Dermis blood vessel endothelial cell (primary cell): ENCODE data around the gene GALNT1. TPM values are rescaled to one million over a fixed set of nuclear protein-coding genes. Genes with fewer than 3 reads are reported as not detected.
A peak's percentile ranks its signal among the peaks of the same experiment; 100 is the strongest.

Experiments
- DNase-seq: peaks from one replicate; pipeline ENCODE4 v3.0.0; 2010
- total RNA-seq: library from RNA; depleted of rRNA; stranded (reverse); fragments of >200 nt; gene quantifications from 2 replicates; pipeline ENCODE4 v1.2.3, GENCODE V29; 2014

The GALNT1 gene
- total RNA-seq, 1 donor from 2014 or later: 317 TPM

DNA sequence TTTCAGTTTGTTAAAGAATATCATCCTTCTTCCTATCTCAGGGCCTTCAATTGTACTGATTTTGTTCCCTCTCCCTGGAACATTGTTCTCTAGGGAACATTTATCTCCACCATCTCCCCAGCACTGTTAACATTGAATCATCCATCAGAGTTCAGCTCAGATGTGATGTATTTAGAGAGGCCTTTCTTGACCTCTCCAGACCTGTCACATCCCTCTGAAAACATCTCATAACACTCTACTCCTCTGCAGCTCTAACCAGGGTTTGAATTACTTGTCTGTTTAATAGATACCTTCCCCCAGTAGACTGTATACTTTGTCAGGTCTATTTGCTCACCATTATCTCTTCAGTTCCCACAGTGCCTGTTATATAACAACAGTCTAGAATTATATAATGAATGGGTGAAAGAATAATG, 98.6 kb downstream of the GALNT1 start:
- no peak for DNase-seq

DNA sequence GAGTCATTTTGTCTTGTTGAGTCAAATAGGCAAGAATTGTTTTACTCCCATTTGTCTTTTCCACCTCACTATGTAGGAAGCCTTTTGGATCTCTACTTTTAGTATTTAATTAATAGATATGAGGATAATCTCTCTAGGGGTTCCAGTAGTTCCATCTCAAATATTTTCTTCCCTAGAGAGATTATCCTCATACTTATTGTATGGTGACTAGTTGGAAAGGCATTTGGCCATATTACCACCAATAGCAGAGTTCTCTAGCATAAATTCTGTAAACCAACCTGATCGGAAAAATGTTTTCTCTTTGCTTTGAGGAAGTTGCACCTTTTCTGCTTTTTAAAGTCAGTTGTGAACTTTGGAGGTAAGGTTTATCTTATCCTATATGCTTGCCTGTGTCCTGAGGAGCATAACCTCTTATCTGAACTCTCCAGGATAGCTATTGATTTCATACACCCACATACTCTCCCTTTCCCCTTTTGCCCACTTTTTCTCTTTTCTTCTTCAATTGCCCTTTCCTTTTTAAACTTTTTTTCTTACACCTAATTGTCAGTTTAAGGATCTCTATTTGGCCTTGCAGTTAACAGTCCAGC, 100.8 kb downstream of the GALNT1 start:
- no peak for DNase-seq

DNA sequence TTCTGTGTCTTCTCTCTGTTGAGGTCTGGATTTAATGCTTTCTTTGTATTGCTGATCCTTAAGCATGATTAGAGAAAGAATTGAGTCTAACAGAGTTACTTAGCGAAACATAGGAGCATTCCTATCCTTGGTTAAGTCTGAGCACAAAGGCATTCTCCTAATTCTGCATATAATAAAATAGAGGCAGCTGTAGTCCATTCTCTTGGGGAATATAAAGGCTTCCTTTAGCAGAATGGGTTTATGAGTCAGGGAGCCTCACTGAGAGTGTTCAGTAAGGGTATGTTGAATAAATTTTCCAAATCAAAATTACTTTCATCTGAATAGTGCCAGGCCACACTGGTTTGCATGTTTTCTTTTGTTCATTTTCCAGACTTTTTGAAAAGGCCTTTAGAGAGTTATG, 101.5 kb downstream of the GALNT1 start:
- DNase-seq: peak; percentile 28

DNA sequence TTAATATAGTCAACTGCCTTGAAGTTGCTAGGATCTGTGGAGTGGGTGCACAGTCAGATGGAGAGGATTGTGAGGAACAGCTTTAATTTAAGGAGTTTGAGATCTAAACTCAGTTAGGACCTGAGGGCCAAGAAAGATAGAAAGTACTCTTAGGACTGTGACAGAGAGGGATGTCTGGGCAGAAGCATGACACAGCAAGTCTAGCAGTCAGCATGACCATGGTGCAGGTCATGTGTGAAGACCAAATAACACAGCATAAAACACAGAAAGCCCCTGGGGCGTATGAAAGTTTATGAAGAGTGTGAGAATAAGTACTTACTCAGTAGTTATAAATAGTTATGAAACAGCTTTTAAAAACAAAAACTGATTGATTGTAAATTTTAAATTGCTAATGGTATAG, 107.2 kb downstream of the GALNT1 start:
- DNase-seq: no peak

DNA sequence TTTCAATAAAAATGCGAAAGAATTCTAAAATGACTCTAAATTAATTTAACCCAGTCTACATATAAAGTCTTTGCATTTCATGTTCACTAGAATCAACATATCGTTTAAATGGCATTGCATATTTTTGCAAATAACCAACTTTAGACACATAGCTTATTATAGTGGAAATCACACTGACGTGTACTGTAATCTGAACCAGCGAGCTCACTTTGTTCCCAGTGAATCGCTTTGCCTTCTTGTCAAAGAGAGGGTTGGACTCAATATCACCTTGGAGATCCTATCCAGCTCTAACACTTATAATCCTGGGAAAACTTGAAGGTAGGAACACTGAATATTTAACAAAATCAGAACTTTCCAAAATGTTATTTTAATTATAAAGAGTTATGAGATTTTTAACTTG, 108.2 kb downstream of the GALNT1 start:
- DNase-seq: no peak

DNA sequence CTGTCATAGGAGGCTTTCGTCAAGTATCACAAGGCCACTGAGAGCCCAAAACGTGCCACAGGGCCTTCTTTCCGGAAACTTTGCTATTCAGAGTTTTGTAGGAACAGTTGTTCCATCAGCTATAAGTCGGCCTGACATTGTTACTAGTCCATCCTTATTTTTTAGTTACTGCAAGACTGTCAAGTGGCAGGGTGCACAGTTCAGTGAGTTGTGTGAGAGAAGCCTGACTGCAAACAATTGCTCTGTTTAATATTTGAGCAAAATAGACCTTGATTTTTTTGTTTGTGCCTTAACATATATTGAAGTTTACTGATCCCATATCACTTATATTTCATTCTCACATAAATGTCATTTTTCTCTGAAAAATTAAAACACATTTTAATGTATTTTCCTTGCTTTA, 110.1 kb downstream of the GALNT1 start:
- no peak for DNase-seq

DNA sequence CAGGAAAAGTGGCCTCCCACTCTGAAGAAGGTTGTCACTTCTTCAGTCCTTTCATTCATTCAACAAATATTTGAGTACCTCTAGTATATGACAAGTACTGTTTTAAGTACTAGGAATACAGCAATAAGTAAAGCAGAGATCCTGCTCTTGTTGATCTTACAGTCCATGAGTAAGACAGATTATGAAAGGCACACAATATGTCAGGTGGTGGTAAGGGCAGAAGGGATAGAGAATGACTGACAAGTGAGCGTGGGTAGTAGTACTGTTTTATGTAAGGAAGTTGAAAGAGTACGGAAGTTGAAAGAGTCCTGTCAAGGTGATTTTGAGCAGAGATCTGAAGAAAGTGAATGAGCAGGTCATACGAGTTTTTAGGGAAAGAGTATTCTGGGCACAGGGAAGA, 111.3 kb downstream of the GALNT1 start:
- no peak for DNase-seq

DNA sequence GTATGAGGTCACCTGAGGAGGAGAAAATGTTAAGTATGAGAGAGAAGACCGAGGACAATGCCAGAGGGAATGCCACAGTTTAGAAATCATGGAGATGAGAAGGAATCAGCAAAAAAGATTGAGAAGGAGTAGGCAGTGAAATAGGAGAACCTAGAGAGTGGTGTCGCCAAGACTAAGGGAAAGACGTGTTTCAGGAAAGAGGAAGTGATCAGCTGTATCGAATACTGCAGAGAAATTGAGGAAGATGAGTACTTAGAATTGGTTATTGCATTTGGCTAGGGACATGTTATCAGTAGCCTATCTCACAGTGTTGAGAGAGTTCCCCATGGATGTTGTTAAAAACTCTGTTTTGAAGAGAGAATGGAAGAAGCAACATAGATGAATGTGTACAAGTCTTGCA, 112.3 kb downstream of the GALNT1 start:
- DNase-seq: no peak

DNA sequence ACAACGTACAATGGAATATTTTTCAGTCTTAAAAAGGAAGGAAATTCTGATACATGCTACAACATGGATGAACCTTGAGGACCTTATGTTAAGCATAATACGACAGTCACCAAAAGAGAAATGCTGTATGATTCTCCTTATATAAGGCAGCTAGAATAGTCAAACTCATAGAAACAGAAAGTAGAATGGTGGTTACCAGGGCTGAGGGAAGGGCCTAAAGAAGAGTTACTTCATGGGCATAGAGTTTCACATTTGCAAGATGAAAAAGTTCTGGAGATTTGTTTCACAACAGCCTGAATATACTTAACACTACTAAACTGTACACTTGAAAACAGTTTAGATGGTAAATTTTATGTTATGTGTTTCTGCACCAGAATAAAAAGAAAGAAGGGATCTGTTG, 113.3 kb downstream of the GALNT1 start:
- DNase-seq: no peak

DNA sequence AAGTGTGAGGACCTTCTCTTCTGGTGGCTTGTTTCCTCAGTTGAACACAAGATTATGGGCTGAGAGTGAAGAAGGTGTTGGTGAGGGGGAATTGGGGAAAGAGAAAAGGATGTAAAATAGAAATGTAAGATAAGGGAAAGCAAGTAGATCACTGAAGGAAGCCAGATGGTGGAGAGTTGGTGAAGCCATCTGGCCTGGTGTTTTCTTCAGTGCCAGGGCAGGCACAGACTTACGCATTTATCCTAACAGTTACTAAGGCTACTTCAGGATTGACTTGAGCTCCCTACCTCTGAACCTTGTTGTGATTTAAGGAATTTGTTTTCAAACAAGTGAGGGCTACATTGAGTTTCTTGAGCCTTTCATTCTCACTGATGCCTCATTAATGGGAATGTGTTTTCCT, 113.8 kb downstream of the GALNT1 start:
- DNase-seq: no peak

DNA sequence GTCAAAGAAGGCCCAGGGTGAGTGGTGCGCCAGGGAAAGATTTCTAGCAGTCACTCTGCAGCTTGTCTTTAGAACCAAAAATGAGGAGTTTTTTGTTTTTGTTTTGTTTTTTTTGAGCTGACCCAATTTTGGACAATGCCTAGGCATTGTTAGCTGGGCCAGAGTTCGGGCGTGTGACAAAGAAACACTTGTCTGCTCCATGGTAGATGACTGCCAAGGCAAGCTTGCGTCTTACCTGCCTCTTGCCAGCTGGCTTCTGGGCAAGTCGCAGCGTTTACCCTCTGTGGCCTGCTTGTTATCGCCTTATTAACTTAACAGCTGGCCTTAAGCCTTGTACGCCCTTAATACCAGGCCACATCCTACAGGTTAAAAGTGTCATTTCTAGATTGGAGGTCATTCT, 114.3 kb downstream of the GALNT1 start:
- no peak for DNase-seq

DNA sequence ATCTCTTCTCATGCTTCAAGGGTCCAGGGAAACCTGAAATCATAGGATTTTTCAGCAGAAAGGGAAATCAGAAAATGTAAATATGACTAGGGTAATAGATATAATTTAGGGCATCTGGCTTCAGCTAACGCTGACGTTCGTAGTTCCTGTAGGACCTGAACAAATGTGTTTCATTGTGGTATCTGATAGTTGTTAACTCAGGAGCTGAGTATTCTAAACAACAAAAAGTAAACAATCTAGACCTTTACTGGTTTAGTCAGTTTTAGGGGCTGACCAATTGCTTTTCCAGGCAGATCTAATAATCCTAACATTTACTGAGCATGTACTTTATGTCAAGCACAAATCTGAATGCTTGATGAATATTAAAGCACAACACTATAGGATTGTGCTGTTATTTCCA, 114.8 kb downstream of the GALNT1 start:
- DNase-seq: no peak

DNA sequence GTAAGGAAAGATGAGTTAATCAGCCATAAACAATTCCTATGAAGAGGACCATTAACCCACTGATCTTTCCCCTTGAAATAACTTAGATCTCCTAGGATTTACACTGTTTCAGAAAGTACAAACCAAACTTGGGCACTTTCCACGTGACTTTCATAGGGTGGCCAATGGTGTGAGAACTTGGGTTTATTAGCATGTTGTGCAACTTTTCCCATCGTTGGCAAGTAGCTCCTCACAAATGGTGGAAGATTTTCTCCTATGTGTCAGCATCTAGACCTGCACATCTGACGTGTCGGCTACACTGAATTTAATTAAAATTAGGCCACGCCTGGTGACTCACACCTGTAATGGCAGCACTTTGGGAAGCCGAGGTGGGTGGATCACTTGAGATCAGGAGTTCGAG, 116.3 kb downstream of the GALNT1 start:
- no peak for DNase-seq

DNA sequence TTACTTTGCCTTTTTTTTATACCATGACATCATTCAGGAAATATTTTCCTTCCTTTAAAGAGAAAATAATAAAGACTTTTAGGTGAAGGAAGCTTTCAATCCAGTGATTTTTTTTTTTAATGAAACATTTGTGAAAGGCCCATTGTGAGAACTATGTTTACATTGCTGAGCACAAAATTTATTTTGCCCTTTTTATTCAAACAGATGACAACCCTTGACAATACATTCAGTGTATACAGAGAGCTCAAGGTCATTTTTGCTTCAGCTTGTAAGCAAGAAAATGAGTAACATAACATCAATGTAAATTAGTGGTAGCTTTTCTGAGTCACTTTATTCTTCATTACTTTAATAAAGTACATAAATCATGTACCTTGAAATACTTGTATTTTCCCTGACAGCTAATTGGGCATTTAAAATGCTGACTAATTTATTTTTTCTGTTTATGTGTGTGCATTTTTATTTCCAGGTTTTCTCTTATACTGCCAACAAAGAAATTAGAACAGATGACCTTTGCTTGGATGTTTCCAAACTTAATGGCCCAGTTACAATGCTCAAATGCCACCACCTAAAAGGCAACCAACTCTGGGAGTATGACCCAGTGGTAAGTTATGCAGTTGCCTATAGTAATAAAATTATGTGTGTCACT, 121.6 kb downstream of the GALNT1 start:
- peak; percentile 71 for DNase-seq

DNA sequence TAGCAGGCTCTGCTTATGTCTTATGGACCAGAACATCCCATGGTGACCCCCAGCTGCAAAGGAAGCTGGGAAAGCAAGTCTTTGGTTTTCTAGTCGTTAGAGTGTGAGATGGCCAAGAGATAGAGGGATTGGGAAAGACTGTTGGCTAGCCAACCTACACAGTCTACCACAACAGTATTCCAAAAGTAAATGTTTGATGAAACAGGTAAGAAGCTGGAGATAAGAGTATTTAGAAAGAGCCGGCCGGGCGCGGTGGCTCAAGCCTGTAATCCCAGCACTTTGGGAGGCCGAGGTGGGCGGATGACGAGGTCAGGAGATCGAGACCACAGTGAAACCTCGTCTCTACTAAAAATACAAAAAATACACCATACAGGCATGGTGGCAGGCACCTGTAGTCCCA, 124.4 kb downstream of the GALNT1 start:
- no peak for DNase-seq

DNA sequence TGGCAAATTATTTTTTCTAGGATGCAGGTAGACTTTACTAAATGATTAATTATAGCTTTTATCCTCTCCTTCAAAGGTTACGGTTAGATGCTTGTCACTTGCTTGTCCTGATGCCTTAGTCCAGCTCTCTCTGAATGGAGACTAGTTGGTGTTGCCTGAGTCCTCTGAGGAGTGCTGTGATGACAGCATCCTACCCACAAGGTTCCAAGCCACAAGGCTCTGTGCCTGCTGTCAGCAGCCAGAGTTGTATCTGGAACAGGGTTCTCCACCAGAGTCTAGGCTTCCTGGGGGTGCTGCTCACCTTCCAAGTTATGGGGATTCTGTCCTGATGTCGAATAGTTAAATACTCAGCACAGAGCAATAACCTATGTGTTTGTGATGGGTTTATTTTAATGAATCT, 125.7 kb downstream of the GALNT1 start:
- DNase-seq: peak; percentile 33

DNA sequence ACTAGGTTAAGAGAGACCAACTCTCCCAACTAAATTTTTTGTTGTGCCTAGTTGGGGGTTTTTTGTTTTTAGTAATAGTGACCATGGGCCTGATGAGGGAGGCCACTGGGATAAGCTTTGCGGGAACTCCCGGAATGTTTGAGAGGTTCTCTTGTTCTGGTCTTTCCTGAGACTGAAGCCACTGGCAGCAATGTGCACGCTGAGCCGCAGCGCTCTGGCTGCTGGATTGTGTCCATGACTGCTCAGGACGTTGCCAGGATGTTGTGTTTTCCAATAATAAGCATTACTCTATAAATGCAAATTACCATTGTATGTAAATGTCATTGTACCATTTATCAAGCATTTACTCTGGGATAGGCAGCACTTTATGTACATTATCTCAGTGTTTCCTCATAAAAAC, 126.1 kb downstream of the GALNT1 start:
- DNase-seq: peak; percentile 80

DNA sequence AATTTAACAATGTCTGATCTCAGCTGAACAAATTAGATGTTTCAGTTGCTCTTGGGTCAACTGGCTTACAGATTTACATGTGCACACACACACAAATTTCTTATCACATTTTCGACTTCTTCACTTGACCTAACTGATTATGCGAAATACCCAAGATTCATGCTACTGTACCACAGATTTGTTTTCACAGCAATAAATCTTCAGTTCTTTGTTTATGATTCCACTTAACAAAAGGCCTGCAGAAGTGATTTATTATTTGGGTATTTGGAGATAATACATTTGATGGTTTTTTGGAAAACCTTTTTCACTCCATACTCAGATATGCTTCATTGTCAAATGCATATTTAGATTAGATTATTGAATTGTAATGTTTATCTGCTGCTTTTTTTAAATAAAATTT, 129.0 kb downstream of the GALNT1 start:
- peak; percentile 19 for DNase-seq

DNA sequence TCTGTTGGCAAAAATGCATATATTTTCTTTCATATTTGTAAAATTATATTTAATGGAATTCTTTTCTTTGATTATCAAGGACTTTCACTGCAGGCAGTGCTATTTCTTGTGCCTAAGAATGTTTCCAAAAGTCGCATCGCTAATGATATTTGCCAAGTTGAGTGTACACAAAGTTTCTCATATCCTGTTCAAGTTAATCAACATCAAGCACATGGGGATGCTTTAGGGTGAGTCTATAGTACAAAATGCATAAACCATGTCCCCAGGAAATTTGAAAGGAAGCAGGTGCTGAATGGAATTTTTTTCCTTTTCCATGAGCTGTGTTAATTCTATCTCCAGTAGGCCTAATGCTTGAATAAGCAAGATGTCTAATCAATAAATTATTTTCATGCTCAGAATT, 129.7 kb downstream of the GALNT1 start:
- DNase-seq: peak; percentile 89

DNA sequence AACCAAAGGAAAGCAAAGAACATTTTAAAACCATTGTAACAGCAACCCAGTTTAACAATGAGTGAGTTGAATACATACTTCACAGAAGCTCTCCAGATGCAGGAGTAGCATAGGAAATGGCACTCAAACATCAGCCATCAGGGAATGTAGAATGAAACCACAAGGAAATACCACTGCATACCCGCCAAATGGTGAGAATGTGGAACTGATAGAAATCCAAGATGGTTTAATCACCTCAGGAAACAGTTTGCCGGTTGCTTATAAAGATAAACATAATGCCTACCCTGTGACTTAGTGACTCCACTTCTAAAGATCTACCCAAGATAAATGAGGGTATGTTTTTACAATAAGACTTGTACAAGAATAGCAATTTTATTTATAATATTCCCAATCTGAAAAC, 132.0 kb downstream of the GALNT1 start:
- peak; percentile 91 for DNase-seq

DNA sequence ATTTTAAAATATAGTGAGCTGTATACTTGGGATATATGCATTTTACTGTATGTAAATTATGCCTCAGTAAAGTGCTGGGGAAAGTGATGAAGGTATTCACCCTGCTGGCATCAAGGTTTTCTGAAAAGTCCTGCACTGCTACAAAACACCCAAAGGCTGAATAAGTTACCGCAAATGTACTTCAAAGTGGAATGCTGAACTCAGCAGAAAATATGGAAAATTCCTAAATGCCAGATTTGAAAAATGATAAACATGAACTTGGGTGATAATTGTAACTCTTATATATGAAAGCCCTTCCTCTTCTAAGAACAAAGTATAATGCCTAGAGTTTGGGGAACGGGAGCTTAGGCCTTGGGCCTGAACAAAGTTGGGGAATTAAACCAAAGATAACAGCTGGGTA, 133.0 kb downstream of the GALNT1 start:
- DNase-seq: no peak

DNA sequence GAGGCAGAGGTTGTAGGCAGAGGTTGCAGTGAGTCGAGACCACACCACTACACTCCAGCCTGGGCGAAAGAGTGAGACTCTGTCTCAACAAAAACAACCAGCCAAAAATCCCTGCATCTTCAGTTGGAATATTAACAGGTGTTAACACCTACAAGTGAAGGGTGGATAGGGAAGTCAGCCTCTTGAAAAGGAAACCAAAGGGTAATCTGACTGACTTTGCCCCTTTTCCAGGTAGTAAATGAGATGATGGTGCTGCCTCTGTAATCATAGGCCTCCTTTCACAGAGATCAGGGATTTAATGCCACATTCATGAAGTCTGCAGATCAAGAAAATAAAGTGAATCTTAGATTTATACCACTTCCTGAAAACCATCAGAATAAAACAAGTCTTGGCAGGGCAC, 133.6 kb downstream of the GALNT1 start:
- DNase-seq: no peak

DNA sequence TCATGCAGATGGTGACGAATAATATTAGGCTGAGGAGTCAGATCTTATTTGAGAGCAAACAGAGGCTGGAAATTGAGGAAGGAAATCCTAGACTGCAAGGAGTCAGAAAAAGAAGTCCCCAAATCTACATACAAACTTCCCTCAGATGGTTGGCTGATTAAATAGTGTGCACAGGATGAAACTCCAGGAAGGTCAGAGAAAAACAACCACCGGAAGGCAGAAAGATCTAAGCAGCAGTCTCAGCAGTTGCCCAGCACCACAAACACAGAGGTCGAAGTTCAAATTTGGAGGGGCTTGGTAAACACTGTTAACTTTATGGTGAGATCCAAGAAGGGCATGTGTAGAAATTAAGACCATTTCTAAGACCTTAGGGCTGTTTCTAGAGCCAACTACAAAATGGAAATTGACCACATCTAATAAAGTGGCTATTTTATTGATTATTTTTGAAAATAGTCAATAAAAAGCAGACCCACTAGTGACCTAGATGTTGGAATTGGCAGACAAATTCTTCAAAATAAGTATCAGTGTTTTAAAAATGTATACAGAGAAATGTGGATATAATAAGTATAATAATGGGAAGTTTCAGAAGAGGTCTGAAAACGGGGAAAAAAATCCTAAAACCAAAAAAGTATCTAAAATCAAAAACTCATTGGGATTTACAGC, 134.8 kb downstream of the GALNT1 start:
- DNase-seq: peak; percentile 30

DNA sequence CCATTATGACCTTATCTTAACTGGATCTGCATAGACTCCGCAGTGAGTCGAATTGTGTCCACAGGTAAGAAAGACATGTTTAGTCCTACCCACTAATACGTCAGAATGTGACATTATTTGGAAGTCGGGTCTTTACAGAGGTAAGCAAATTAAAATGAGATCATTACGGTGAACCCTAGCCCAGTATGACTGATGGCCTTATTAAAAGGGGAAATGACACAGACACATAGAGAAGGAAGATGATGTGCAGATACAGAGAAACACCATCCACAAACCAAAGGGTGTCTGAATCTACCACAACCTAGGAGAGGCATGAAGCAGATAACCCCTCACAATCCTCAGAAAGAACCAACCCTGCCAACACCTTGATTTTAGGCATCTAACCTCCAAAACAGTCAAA, 135.6 kb downstream of the GALNT1 start:
- no peak for DNase-seq
